B cell (primary cell): ENCODE data around the gene TMIGD2. TPM values are rescaled to one million over a fixed set of nuclear protein-coding genes. Genes with fewer than 3 reads are reported as not detected.
"Not testable (repeated sequence)": the region's sequence is repeated elsewhere in the genome, so short reads cannot be mapped to it uniquely, and the experiment has no call there.

Source experiments
- ATAC-seq: fragments of 200-7000 bp; cut with Tn5 transposase; one replicate; pipeline ENCODE4 v1.10.0; 2021; ENCODE audit warnings: low read depth, mild to moderate bottlenecking, moderate number of reproducible peaks, moderate library complexity
- CTCF ChIA-PET: fragments of 350-600 bp; sonication (Branson Sonifier 250); formaldehyde crosslinking; loops from one replicate; lab custom pipeline; 2021; ENCODE audit warnings: antibody characterized with exemption, inconsistent platforms; lab: Charles Lee
- POLR2A ChIA-PET: fragments of 350-600 bp; sonication (Branson Sonifier 250); formaldehyde crosslinking; loops from one replicate; lab custom pipeline; 2021; ENCODE audit warnings: antibody characterized with exemption; lab: Charles Lee
- DNase-seq: peaks from one replicate; pipeline ENCODE4 v3.0.0; 2013
- H2AFZ ChIP-seq: 2 replicates; pipeline ENCODE4 v1.6.1; 2012; ENCODE audit warnings: mild to moderate bottlenecking, low read depth, low read length; ENCODE audit not compliant: insufficient read depth, poor library complexity, severe bottlenecking
- H3K27ac ChIP-seq, 2 donors: 1 replicate in 1 of 2; 2 replicates in 1 of 2; pipeline ENCODE4 v1.5.1; 2012 to 2013; ENCODE audit warnings: low read length in 2 of 2, mild to moderate bottlenecking in 2 of 2, moderate library complexity in 1 of 2
- H3K27me3 ChIP-seq, 4 experiments: fragments of 200-600 bp in 1 of 4; sonication (generic) in 1 of 4; replicated peaks in 1 of 4; 1 replicate in 2 of 4; 2 replicates in 2 of 4; pipeline versions ENCODE4 v1.6.1 to v1.7.0; 2013 to 2016; ENCODE audit warnings: low read length in 3 of 4, mild to moderate bottlenecking in 2 of 4, mixed read lengths in 1 of 4, moderate library complexity in 1 of 4; ENCODE audit not compliant: insufficient read depth in 4 of 4, control insufficient read depth in 3 of 4; ENCODE audit errors: control extremely low read depth in 1 of 4
- H3K36me3 ChIP-seq, 2 experiments: replicated peaks in 1 of 2; 1 replicate in 1 of 2; 2 replicates in 1 of 2; pipeline versions ENCODE4 v1.6.1 to v1.7.1; 2013; ENCODE audit warnings: low read length in 1 of 2; ENCODE audit not compliant: insufficient read depth in 2 of 2, control insufficient read depth in 1 of 2; ENCODE audit errors: control extremely low read depth in 1 of 2, extremely low read depth in 1 of 2
- H3K4me1 ChIP-seq, 2 donors: fragments of 200-600 bp in 1 of 2; sonication (generic) in 1 of 2; 1 replicate in 1 of 2; 2 replicates in 1 of 2; pipeline versions ENCODE4 v1.5.1 to v1.6.1; 2013 to 2017; ENCODE audit warnings: low read length in 2 of 2; ENCODE audit not compliant: control insufficient read depth in 2 of 2, insufficient read depth in 2 of 2
- H3K4me2 ChIP-seq: replicated peaks from 2 replicates; pipeline ENCODE3; 2012; ENCODE audit warnings: mild to moderate bottlenecking, low read depth, low read length; ENCODE audit not compliant: poor library complexity, severe bottlenecking
- H3K4me3 ChIP-seq, 5 experiments: fragments of 200-600 bp in 1 of 5; sonication (generic) in 1 of 5; 1 replicate in 3 of 5; 2 replicates in 2 of 5; pipeline versions ENCODE4 v1.5.1 to v1.7.0; 2011 to 2016; ENCODE audit warnings: low read length in 4 of 5, mild to moderate bottlenecking in 4 of 5, low read depth in 2 of 5, control low read depth in 1 of 5, moderate library complexity in 1 of 5; ENCODE audit not compliant: insufficient read depth in 1 of 5; ENCODE audit errors: control extremely low read depth in 1 of 5, extremely low read depth in 1 of 5
- H3K79me2 ChIP-seq: fragments of 200-600 bp; sonication (generic); one replicate; pipeline ENCODE4 v1.6.0; 2016; ENCODE audit warnings: low read length; ENCODE audit not compliant: control insufficient read depth, insufficient read depth
- H3K9ac ChIP-seq: fragments of 200-600 bp; sonication (generic); 2 replicates; pipeline ENCODE4 v1.6.1; 2017; ENCODE audit warnings: mild to moderate bottlenecking, low read length, moderate library complexity
- H3K9me3 ChIP-seq, 3 donors: one replicate each; pipeline versions ENCODE4 v1.6.1 to v1.7.1; 2013; ENCODE audit warnings: low read length in 2 of 3; ENCODE audit not compliant: control insufficient read depth in 2 of 3, insufficient read depth in 1 of 3; ENCODE audit errors: control extremely low read depth in 1 of 3
- H4K20me1 ChIP-seq: 2 replicates; pipeline ENCODE4 v1.6.0; 2012; ENCODE audit warnings: mild to moderate bottlenecking, low read length; ENCODE audit not compliant: insufficient read depth, control insufficient read depth, poor library complexity, severe bottlenecking
- H3K27ac Mint-ChIP-seq: one replicate; pipeline ENCODE4 v1.8.0; 2021; ENCODE audit warnings: mixed read lengths
- H3K27me3 Mint-ChIP-seq: one replicate; pipeline ENCODE4 v1.8.0; 2021; ENCODE audit warnings: mixed read lengths
- H3K4me1 Mint-ChIP-seq: one replicate; pipeline ENCODE4 v1.8.0; 2021; ENCODE audit warnings: mixed read lengths
- H3K4me3 Mint-ChIP-seq: one replicate; pipeline ENCODE4 v1.8.0; 2021; ENCODE audit warnings: mixed read lengths
- H3K9me3 Mint-ChIP-seq: one replicate; pipeline ENCODE4 v1.8.0; 2022; ENCODE audit warnings: mixed read lengths; ENCODE audit not compliant: insufficient read depth
- EZH2 ChIP-seq: IDR thresholded peaks from 2 replicates; pipeline ENCODE4 v1.6.1; 2012; ENCODE audit warnings: borderline replicate concordance, low read depth, mild to moderate bottlenecking, moderate library complexity, low read length; ENCODE audit not compliant: insufficient read depth, poor library complexity, severe bottlenecking
- WGBS: methylation state at CpG from one replicate; pipeline ENCODE4 v1.1.5; 2013; ENCODE audit warnings: missing lambda C conversion rate; ENCODE audit not compliant: insufficient coverage; 5-methylcytosine and 5-hydroxymethylcytosine counted together
- intact Hi-C: fragments of 100-400 bp; cut with micrococcal nuclease; formaldehyde crosslinking; loops from one replicate; pipeline ENCODE4 v1.10.0; 2022
- polyA plus RNA-seq: library from polyadenylated mRNA; depleted of rRNA; stranded (reverse); fragments of >200 nt; gene quantifications from 2 replicates; pipeline ENCODE4 v1.2.3, GENCODE V29; 2012
- total RNA-seq, 2 donors: library from RNA; stranded (reverse); fragments of 120-200 nt in 1 of 2; gene quantifications; 1 replicate in 1 of 2; 2 replicates in 1 of 2; pipeline versions ENCODE4 v1.2.3 to v1.2.4, GENCODE V29; 2013 to 2022
- TF ChIP-seq, protein P1 (sequence below): fragments of 200-600 bp; IDR thresholded peaks from one replicate; pipeline ENCODE4 v1.8.0; 2022; ENCODE audit warnings: antibody characterized with exemption, mild to moderate bottlenecking

TMIGD2 gene
- total and polyA plus RNA-seq, 2 donors (not counting 1 experiment from before 2014, with no cell fraction given) = 0.24 TPM; not detected in 1

DNA sequence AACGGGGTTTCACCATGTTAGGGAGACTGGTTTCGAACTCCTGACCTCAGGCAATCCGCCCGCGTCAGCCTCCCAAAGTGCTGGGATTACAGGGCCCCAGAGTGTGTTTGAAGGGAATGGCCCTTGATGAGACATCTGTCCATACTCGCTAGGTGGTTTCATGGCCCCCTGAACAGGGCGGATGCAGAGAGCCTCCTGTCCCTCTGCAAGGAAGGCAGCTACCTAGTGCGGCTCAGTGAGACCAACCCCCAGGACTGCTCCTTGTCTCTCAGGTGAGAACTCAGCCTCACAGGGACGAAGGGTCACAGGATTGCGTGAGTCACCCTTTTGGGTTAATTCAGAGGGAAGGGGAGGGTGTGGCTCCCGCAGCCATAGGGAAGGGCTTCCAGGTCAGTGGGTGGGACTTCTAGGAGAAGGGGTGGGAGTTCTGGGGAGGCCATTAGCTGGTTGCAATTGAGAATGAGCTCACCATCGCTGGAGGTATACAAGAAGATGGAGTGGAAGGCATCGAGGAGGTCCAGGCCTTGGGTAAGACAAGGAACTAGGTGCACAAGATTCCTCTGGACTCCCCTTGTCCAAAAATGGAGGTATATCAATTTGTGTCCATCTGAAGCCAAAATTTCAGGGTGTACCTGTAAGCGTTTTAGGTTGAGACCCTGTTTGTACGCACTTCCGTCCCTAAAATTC, 14.0 kb downstream of the TMIGD2 start:
- intact Hi-C loops = no loop called here
- H3K27ac Mint-ChIP-seq = no peak overlapping the region
- WGBS = 87% methylated on average over 13 of the region's 16 CpGs
- DNase-seq (no peak), ATAC-seq (no peak)
- no peak overlapping the region for H3K4me3 ChIP-seq
- no peaks in the 10 kb centered on the region for H3K79me2 ChIP-seq
- H3K9me3 ChIP-seq = peaks cover 0 to 5% (median 0%) of the 10 kb centered on the region in 3 donors
- no peak overlapping the region for H3K27ac ChIP-seq
- POLR2A ChIA-PET = no interaction called here
- H3K4me1 Mint-ChIP-seq = no peaks in the 10 kb centered on the region
- no peaks in the 10 kb centered on the region for H3K9me3 Mint-ChIP-seq
- no peaks in the 10 kb centered on the region for H3K36me3 ChIP-seq
- CTCF ChIA-PET = no interaction called here
- no peak overlapping the region for H3K9ac ChIP-seq
- H3K4me3 Mint-ChIP-seq = no peak overlapping the region
- no peaks in the 10 kb centered on the region for H3K4me1 ChIP-seq
- H4K20me1 ChIP-seq = no peaks in the 10 kb centered on the region
- peaks cover 0 to 14% (median 1%) of the 10 kb centered on the region in 4 experiments for H3K27me3 ChIP-seq
- peaks cover 5% of the 10 kb centered on the region for H3K27me3 Mint-ChIP-seq
- no peak overlapping the region for H2AFZ ChIP-seq
- no peak overlapping the region for H3K4me2 ChIP-seq
- TF ChIP-seq, protein P1, sequence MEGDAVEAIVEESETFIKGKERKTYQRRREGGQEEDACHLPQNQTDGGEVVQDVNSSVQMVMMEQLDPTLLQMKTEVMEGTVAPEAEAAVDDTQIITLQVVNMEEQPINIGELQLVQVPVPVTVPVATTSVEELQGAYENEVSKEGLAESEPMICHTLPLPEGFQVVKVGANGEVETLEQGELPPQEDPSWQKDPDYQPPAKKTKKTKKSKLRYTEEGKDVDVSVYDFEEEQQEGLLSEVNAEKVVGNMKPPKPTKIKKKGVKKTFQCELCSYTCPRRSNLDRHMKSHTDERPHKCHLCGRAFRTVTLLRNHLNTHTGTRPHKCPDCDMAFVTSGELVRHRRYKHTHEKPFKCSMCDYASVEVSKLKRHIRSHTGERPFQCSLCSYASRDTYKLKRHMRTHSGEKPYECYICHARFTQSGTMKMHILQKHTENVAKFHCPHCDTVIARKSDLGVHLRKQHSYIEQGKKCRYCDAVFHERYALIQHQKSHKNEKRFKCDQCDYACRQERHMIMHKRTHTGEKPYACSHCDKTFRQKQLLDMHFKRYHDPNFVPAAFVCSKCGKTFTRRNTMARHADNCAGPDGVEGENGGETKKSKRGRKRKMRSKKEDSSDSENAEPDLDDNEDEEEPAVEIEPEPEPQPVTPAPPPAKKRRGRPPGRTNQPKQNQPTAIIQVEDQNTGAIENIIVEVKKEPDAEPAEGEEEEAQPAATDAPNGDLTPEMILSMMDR = no peak
- TF ChIP-seq EZH2 = no peak

DNA sequence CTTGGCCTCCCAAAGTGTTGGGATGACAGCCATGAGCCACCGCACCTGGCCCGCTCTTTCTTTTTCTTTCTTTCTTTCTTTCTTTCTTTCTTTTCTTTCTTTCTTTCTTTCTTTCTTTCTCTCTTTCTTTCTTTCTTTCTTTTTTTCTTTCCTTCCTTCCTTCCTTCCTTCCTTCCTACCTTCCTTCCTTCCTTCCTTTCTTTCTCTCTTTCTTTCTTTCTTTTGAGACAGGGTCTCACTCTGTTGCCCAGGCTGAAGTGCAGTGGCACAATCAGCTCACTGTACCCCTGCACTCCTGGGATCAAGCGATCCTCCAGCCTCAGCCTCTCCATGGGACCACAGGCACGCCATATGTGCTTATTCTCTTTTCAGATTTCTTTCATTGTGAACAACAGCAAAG, 16.0 kb downstream of the TMIGD2 start:
- H3K9ac ChIP-seq, H2AFZ ChIP-seq, H4K20me1 ChIP-seq, H3K4me1 Mint-ChIP-seq, H3K27ac Mint-ChIP-seq, DNase-seq, H3K9me3 Mint-ChIP-seq, H3K27me3 Mint-ChIP-seq, H3K4me3 Mint-ChIP-seq, H3K27ac ChIP-seq, intact Hi-C loops, ATAC-seq, H3K4me2 ChIP-seq, H3K4me3 ChIP-seq, H3K36me3 ChIP-seq, H3K4me1 ChIP-seq, H3K9me3 ChIP-seq, POLR2A ChIA-PET, H3K79me2 ChIP-seq, CTCF ChIA-PET: not testable (repeated sequence)
- H3K27me3 ChIP-seq = peaks cover 0 to 10% (median 1%) of the 10 kb centered on the region in 4 experiments
- 90% methylated on average over 4 of the region's 4 CpGs for WGBS
